Right lobe of liver (tissue), 4 donors: ENCODE measurements around the gene DYSF.

Experiments used
- CTCF ChIP-seq, 4 donors: fragments of 200-600 bp in 3 of 4; fragments of 450-650 bp in 1 of 4; IDR thresholded peaks; one replicate each; pipeline versions ENCODE4 v1.5.1 to v1.8.0; 2016 to 2022; ENCODE audit warnings: antibody characterized with exemption in 4 of 4, mild to moderate bottlenecking in 2 of 4
- POLR2A ChIP-seq: fragments of 450-650 bp; IDR thresholded peaks from one replicate; pipeline ENCODE4 v1.6.1; 2017; ENCODE audit warnings: antibody characterized with exemption, mild to moderate bottlenecking
- donor health status: DM: no; HTN: no; CAD: no.
- donor health status: DM: no; HTN: no; CAD: no.
- donor health status: DM: no; HTN: yes; CAD: no.

GRCh38 chr2:71700041-71700657 lies 246.8 kb downstream of the DYSF start:
- TF ChIP-seq CTCF (IDR thresholded peaks at IDR 0.05) (no peak), POLR2A (no peak)
